H1 (cell line): Measurements from ENCODE around the gene TAC4.

ENCODE experiments used
- CHD1 ChIP-seq: IDR thresholded peaks from 2 replicates; pipeline ENCODE4 v1.6.1; 2012; ENCODE audit warnings: low read depth, low read length, improper control_type of control experiment
- NRF1 ChIP-seq: IDR thresholded peaks from 2 replicates; pipeline ENCODE4 v1.6.1; 2011; ENCODE audit warnings: mild to moderate bottlenecking, low read depth, low read length, improper control_type of control experiment
- TF ChIP-seq, protein P1 (sequence below), 3 experiments: IDR thresholded peaks; 1 replicate in 2 of 3; 2 replicates in 1 of 3; pipeline versions ENCODE4 v1.5.1 to v1.6.1; 2011; ENCODE audit warnings: low read length in 3 of 3, mild to moderate bottlenecking in 3 of 3, inconsistent platforms in 2 of 3, low read depth in 1 of 3, moderate library complexity in 1 of 3; ENCODE audit not compliant: insufficient read depth in 1 of 3; ENCODE audit errors: control extremely low read depth in 1 of 3

DNA sequence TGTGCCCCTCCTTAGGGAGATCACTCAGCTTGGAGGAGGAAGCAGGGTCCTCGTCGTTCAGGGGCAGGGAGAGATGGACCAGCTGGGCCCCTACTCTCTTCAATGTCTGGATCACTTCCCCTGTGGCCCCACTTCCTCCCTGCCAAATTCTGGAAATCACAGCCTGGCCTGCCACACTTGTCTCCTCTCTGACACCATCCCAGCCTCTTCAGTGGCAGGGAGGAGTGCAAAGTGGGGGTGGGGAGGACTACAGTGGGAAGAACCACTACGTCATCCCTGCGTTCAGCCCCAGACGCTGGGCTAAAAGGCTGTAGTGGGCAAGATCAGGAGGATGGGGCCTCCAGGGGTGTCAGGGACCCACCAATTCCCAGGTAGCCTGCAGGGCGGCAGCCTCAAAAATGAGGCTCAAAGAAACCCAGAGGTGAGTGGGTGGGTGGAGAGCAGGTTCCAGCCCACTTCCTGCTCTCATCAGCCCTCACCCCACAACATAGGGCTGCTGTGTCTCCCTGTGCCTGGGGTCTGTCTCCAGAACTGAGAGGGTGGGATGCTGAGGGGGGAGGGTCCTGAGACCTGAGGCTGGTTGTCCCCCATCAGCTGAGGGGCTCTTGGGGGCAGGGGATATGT is 25.0 kb upstream of the TAC4 start:
- TF ChIP-seq, protein P1, sequence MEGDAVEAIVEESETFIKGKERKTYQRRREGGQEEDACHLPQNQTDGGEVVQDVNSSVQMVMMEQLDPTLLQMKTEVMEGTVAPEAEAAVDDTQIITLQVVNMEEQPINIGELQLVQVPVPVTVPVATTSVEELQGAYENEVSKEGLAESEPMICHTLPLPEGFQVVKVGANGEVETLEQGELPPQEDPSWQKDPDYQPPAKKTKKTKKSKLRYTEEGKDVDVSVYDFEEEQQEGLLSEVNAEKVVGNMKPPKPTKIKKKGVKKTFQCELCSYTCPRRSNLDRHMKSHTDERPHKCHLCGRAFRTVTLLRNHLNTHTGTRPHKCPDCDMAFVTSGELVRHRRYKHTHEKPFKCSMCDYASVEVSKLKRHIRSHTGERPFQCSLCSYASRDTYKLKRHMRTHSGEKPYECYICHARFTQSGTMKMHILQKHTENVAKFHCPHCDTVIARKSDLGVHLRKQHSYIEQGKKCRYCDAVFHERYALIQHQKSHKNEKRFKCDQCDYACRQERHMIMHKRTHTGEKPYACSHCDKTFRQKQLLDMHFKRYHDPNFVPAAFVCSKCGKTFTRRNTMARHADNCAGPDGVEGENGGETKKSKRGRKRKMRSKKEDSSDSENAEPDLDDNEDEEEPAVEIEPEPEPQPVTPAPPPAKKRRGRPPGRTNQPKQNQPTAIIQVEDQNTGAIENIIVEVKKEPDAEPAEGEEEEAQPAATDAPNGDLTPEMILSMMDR (IDR thresholded peaks at IDR 0.05; ENCODE audit: control extremely low read depth in 1 of 3, insufficient read depth in 1 of 3, low read depth in 1 of 3, low read length in 3 of 3) = no peak
- TF ChIP-seq NRF1 (no peak), CHD1 (no peak)
